Measurements from ENCODE around the gene C1QA. TPM values are rescaled to one million over a fixed set of nuclear protein-coding genes. Genes with fewer than 3 reads are reported as not detected.

Gene C1QA
- polyA plus RNA-seq, 1 donor from 2014 or later = not detected

DNA sequence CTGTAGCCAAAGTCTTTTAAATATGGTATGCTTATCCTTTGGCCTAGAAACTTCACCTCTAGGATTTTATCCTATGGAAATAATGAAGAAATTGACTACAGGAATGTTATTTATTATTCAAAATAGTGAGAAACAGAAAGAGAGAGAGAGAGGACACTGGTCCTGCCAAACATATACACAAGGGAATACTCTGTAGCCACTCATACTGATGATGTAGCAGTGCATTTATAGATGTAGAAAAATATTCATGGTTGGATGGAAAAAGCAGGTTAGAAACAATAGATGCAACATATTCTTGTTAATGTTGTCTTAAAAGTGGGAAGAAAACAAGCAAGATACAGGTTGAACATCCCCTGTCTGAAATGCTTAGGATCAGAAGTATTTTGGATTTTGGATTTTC is 52.0 kb downstream of the C1QA start:
- H3K79me2 ChIP-seq (replicated peaks; ENCODE audit: insufficient read depth, low read length) = no peaks in the 10 kb centered on the region
- no peaks in the 10 kb centered on the region for H3K36me3 ChIP-seq (ENCODE audit: insufficient read depth, low read length)
- no peaks in the 10 kb centered on the region for H3F3A ChIP-seq (ENCODE audit: insufficient read depth, low read length, poor library complexity, severe bottlenecking)
- H2AFZ ChIP-seq (ENCODE audit: low read depth, low read length) = no peak overlapping the region
- no peak overlapping the region for H3K27ac ChIP-seq (ENCODE audit: low read length)
- H3K9me3 ChIP-seq (ENCODE audit: low read length) = no peaks in the 10 kb centered on the region
- no peaks in the 10 kb centered on the region for H4K20me1 ChIP-seq (ENCODE audit: insufficient read depth)
- H3K9ac ChIP-seq (ENCODE audit: low read length) = no peak overlapping the region
- H3K27me3 ChIP-seq (ENCODE audit: insufficient read depth, low read depth, low read length) = no peaks in the 10 kb centered on the region
- no peak overlapping the region for H3K4me2 ChIP-seq (ENCODE audit: low read length)
- TF ChIP-seq SMC3 (conservative IDR thresholded peaks at IDR 0.05; ENCODE audit: poor library complexity) = no peak
- TF ChIP-seq, protein P1, sequence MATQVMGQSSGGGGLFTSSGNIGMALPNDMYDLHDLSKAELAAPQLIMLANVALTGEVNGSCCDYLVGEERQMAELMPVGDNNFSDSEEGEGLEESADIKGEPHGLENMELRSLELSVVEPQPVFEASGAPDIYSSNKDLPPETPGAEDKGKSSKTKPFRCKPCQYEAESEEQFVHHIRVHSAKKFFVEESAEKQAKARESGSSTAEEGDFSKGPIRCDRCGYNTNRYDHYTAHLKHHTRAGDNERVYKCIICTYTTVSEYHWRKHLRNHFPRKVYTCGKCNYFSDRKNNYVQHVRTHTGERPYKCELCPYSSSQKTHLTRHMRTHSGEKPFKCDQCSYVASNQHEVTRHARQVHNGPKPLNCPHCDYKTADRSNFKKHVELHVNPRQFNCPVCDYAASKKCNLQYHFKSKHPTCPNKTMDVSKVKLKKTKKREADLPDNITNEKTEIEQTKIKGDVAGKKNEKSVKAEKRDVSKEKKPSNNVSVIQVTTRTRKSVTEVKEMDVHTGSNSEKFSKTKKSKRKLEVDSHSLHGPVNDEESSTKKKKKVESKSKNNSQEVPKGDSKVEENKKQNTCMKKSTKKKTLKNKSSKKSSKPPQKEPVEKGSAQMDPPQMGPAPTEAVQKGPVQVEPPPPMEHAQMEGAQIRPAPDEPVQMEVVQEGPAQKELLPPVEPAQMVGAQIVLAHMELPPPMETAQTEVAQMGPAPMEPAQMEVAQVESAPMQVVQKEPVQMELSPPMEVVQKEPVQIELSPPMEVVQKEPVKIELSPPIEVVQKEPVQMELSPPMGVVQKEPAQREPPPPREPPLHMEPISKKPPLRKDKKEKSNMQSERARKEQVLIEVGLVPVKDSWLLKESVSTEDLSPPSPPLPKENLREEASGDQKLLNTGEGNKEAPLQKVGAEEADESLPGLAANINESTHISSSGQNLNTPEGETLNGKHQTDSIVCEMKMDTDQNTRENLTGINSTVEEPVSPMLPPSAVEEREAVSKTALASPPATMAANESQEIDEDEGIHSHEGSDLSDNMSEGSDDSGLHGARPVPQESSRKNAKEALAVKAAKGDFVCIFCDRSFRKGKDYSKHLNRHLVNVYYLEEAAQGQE (IDR thresholded peaks at IDR 0.05; ENCODE audit: borderline replicate concordance) = no peak
- no peak for TF ChIP-seq CTCF (IDR thresholded peaks at IDR 0.05; ENCODE audit: poor library complexity, severe bottlenecking)
- TF ChIP-seq POLR2AphosphoS5 (IDR thresholded peaks at IDR 0.05) = no peak
- no peak overlapping the region for H3K4me3 ChIP-seq (ENCODE audit: low read length)
- H3K9me2 ChIP-seq (ENCODE audit: insufficient read depth, low read length) = no peaks in the 10 kb centered on the region

Small RNAs within 50 kb of the gene (small RNA-seq; reads per million reads assigned to genes)
- 0 reads per million in 3 experiments for gene MIR6127

Other genes starting within 250 kb of the C1QA start
- gene ZBTB40, start 184.8 kb upstream of the C1QA start, polyA plus RNA-seq = 12.2 and 12.7 TPM in 2 replicates
- gene EPHA8, start 73.1 kb upstream of the C1QA start, polyA plus RNA-seq = 3.9 and 4.7 TPM in 2 replicates
- not detected in 2 replicates for gene C1QC, start 7.0 kb downstream of the C1QA start, polyA plus RNA-seq
- not detected in 2 replicates for gene C1QB, start 16.6 kb downstream of the C1QA start, polyA plus RNA-seq
- 22.8 and 32.7 TPM in 2 replicates for gene EPHB2, start 74.2 kb downstream of the C1QA start, polyA plus RNA-seq

Measured in neural cell (in vitro differentiated cells).